ENCODE measurements around the gene ANXA1.

Gene ANXA1

GRCh38 chr9:73204936-73205335, 53.3 kb downstream of the ANXA1 start:
- Histone ChIP-seq H3K23ac (ENCODE audit: low read length) (no peak overlapping the region), H4K8ac (ENCODE audit: low read depth, low read length) (no peak overlapping the region), H4K5ac (ENCODE audit: low read length) (no peak overlapping the region), H2BK5ac (ENCODE audit: low read length) (no peak overlapping the region), H3K36me3 (ENCODE audit: control insufficient read depth, insufficient read depth, low read length) (no peaks in the 10 kb centered on the region), H3K27ac (ENCODE audit: low read depth, low read length) (no peak overlapping the region), H3K56ac (ENCODE audit: low read length) (no peak overlapping the region), H3K4me1 (ENCODE audit: control insufficient read depth, low read depth, low read length) (no peaks in the 10 kb centered on the region), H3K4me2 (ENCODE audit: low read length) (no peak overlapping the region), H2BK15ac (replicated peaks; ENCODE audit: low read depth) (no peak overlapping the region), H3K18ac (ENCODE audit: low read length) (no peak overlapping the region), H3K27me3 (ENCODE audit: insufficient read depth, low read length, poor library complexity) (no peaks in the 10 kb centered on the region), H3K4me3 (ENCODE audit: low read length) (no peak overlapping the region), H3K79me1 (ENCODE audit: low read length) (no peaks in the 10 kb centered on the region), H3K9ac (ENCODE audit: low read length) (no peak overlapping the region), H2BK120ac (ENCODE audit: low read depth, low read length) (no peak overlapping the region), H2AK5ac (ENCODE audit: low read length) (no peak overlapping the region), H3K4ac (ENCODE audit: low read depth, low read length) (no peak overlapping the region), H3K79me2 (ENCODE audit: control insufficient read depth, insufficient read depth, low read length) (no peaks in the 10 kb centered on the region)
- DNase-seq, result no peak
- no CpG with 5 or more reads among the region's 4 CpGs for WGBS (ENCODE audit: extremely low coverage, insufficient coverage, low lambda C conversion rate)

DNA sequence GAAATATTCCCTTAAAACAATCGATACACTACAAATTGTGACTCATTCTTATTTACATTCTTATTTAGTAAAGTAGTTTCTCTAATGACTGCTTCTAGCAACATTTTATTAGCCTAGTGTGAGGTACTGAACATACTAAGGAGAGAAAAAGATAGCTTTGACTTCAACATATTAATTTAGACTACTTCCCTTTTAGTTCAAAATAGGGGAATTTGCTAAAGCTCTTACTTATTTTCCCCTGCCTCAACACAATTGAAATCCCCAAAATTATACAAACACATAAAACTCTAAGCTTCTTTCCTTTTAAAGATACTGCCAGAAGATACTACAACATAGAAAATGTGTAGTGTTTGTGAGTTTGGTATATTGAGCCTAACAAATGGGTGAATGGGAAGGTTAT, 55.2 kb downstream of the ANXA1 start:
- H3K4me3 ChIP-seq (ENCODE audit: low read length), result no peak overlapping the region
- no CpG with 5 or more reads among the region's 1 CpG for WGBS (ENCODE audit: extremely low coverage, insufficient coverage, low lambda C conversion rate)

DNA sequence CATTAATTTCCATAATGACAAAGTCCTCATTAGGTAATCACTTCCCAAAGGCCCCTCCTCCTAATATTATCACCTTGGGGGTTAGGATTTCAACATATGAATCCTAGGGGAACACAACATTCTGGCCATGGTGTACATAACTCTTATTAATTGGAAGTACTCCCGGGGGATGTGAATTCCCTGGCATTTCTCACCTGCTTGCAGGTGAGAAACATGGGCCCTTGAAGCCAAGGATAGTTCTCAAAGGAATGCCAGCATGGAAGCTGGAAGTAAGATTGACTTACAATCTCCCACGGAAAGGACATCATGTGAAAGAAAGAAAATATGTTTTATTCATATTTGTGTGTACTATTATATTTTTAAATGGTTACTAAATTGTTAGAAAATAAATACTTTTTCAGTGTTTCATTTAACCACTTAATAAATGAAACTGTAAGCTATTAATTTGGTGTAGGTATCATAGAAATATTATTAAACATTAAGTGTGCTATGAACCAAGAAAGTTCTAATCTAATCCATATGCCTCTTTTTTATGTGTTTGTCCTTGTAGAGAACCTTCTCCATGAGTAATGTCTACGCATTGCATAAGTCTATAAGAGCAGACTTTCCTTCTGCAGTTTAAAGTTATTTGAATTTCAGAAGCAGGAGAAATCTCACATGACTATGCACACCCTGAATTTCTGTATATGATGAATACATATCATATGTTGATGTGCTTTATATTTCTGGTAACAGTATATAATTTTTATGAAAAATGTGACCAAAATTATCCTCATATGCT, 59.4 kb downstream of the ANXA1 start:
- Histone ChIP-seq H3K23ac (ENCODE audit: low read length) (no peak overlapping the region), H2AK5ac (ENCODE audit: low read length) (no peak overlapping the region), H3K4me3 (ENCODE audit: low read length) (no peak overlapping the region), H3K4ac (ENCODE audit: low read depth, low read length) (no peak overlapping the region), H4K5ac (ENCODE audit: low read length) (no peak overlapping the region), H3K4me1 (ENCODE audit: control insufficient read depth, low read depth, low read length) (no peaks in the 10 kb centered on the region), H3K4me2 (ENCODE audit: low read length) (no peak overlapping the region), H3K79me2 (ENCODE audit: control insufficient read depth, insufficient read depth, low read length) (no peaks in the 10 kb centered on the region), H3K36me3 (ENCODE audit: control insufficient read depth, insufficient read depth, low read length) (no peaks in the 10 kb centered on the region), H2BK15ac (replicated peaks; ENCODE audit: low read depth) (no peak overlapping the region), H2BK5ac (ENCODE audit: low read length) (no peak overlapping the region), H3K18ac (ENCODE audit: low read length) (no peak overlapping the region), H3K9ac (ENCODE audit: low read length) (no peak overlapping the region), H4K8ac (ENCODE audit: low read depth, low read length) (no peak overlapping the region), H3K27me3 (ENCODE audit: insufficient read depth, low read length, poor library complexity) (no peaks in the 10 kb centered on the region), H3K56ac (ENCODE audit: low read length) (no peak overlapping the region), H3K79me1 (ENCODE audit: low read length) (no peaks in the 10 kb centered on the region), H2BK120ac (ENCODE audit: low read depth, low read length) (no peak overlapping the region), H3K27ac (ENCODE audit: low read depth, low read length) (no peak overlapping the region)
- WGBS (ENCODE audit: extremely low coverage, insufficient coverage, low lambda C conversion rate), result no CpG with 5 or more reads among the region's 3 CpGs
- DNase-seq, result peak; percentile 52

More for the DNA sequence above, 55.2 kb downstream of the ANXA1 start:
- Histone ChIP-seq H3K27me3 (ENCODE audit: insufficient read depth, low read length, poor library complexity) (no peaks in the 10 kb centered on the region), H3K23ac (ENCODE audit: low read length) (no peak overlapping the region), H3K18ac (ENCODE audit: low read length) (no peak overlapping the region), H3K4me2 (ENCODE audit: low read length) (no peak overlapping the region), H3K4me1 (ENCODE audit: control insufficient read depth, low read depth, low read length) (no peaks in the 10 kb centered on the region), H3K79me2 (ENCODE audit: control insufficient read depth, insufficient read depth, low read length) (no peaks in the 10 kb centered on the region), H2BK15ac (replicated peaks; ENCODE audit: low read depth) (no peak overlapping the region), H2AK5ac (ENCODE audit: low read length) (no peak overlapping the region), H4K5ac (ENCODE audit: low read length) (no peak overlapping the region), H3K4ac (ENCODE audit: low read depth, low read length) (no peak overlapping the region), H3K36me3 (ENCODE audit: control insufficient read depth, insufficient read depth, low read length) (no peaks in the 10 kb centered on the region), H3K27ac (ENCODE audit: low read depth, low read length) (no peak overlapping the region), H3K9ac (ENCODE audit: low read length) (no peak overlapping the region), H3K79me1 (ENCODE audit: low read length) (no peaks in the 10 kb centered on the region), H2BK120ac (ENCODE audit: low read depth, low read length) (no peak overlapping the region), H3K56ac (ENCODE audit: low read length) (no peak overlapping the region), H4K8ac (ENCODE audit: low read depth, low read length) (no peak overlapping the region), H2BK5ac (ENCODE audit: low read length) (no peak overlapping the region)
- DNase-seq, result no peak

GRCh38 chr9:73213300-73213699, 61.6 kb downstream of the ANXA1 start:
- Histone ChIP-seq H3K27ac (ENCODE audit: low read depth, low read length) (no peak overlapping the region), H3K4me3 (ENCODE audit: low read length) (no peak overlapping the region), H2BK15ac (replicated peaks; ENCODE audit: low read depth) (no peak overlapping the region), H3K23ac (ENCODE audit: low read length) (no peak overlapping the region), H3K27me3 (ENCODE audit: insufficient read depth, low read length, poor library complexity) (no peaks in the 10 kb centered on the region), H4K5ac (ENCODE audit: low read length) (no peak overlapping the region), H2BK120ac (ENCODE audit: low read depth, low read length) (no peak overlapping the region), H3K4me1 (ENCODE audit: control insufficient read depth, low read depth, low read length) (no peaks in the 10 kb centered on the region), H3K79me2 (ENCODE audit: control insufficient read depth, insufficient read depth, low read length) (no peaks in the 10 kb centered on the region), H2AK5ac (ENCODE audit: low read length) (no peak overlapping the region), H3K36me3 (ENCODE audit: control insufficient read depth, insufficient read depth, low read length) (no peaks in the 10 kb centered on the region), H3K18ac (ENCODE audit: low read length) (no peak overlapping the region), H3K4me2 (ENCODE audit: low read length) (no peak overlapping the region), H3K9ac (ENCODE audit: low read length) (no peak overlapping the region), H3K56ac (ENCODE audit: low read length) (no peak overlapping the region), H3K4ac (ENCODE audit: low read depth, low read length) (no peak overlapping the region), H2BK5ac (ENCODE audit: low read length) (no peak overlapping the region), H4K8ac (ENCODE audit: low read depth, low read length) (no peak overlapping the region), H3K79me1 (ENCODE audit: low read length) (no peaks in the 10 kb centered on the region)
- no peak for DNase-seq
- no CpG with 5 or more reads among the region's 2 CpGs for WGBS (ENCODE audit: extremely low coverage, insufficient coverage, low lambda C conversion rate)

DNA sequence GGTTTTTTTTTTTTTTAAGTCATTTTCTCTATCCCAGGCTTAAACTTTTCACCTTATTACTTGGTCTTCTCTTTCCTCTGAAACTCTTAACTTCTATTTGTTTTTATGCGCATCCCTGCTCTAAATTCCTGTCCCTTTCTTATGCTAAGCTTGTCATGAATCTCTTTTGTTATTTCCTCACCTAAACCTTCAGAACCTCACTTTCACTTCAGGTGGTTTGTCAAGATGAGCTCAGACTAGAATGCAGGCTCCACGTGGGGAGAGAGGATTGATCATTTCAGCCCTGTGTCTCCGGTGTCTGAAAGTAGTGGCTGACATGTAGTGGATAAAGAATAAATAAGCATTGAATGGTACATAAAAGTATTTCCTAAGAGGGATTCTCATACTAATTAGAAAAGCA, 63.6 kb downstream of the ANXA1 start:
- Histone ChIP-seq H3K79me2 (ENCODE audit: control insufficient read depth, insufficient read depth, low read length) (no peaks in the 10 kb centered on the region), H2BK15ac (replicated peaks; ENCODE audit: low read depth) (no peak overlapping the region), H2BK120ac (ENCODE audit: low read depth, low read length) (no peak overlapping the region), H2AK5ac (ENCODE audit: low read length) (no peak overlapping the region), H3K27me3 (ENCODE audit: insufficient read depth, low read length, poor library complexity) (no peaks in the 10 kb centered on the region), H2BK5ac (ENCODE audit: low read length) (no peak overlapping the region), H3K9ac (ENCODE audit: low read length) (no peak overlapping the region), H3K56ac (ENCODE audit: low read length) (no peak overlapping the region), H3K4me1 (ENCODE audit: control insufficient read depth, low read depth, low read length) (no peaks in the 10 kb centered on the region), H3K27ac (ENCODE audit: low read depth, low read length) (no peak overlapping the region), H4K8ac (ENCODE audit: low read depth, low read length) (no peak overlapping the region), H3K23ac (ENCODE audit: low read length) (no peak overlapping the region), H3K4ac (ENCODE audit: low read depth, low read length) (no peak overlapping the region), H3K4me3 (ENCODE audit: low read length) (no peak overlapping the region), H3K79me1 (ENCODE audit: low read length) (no peaks in the 10 kb centered on the region), H3K4me2 (ENCODE audit: low read length) (no peak overlapping the region), H3K36me3 (ENCODE audit: control insufficient read depth, insufficient read depth, low read length) (no peaks in the 10 kb centered on the region), H3K18ac (ENCODE audit: low read length) (no peak overlapping the region), H4K5ac (ENCODE audit: low read length) (no peak overlapping the region)
- peak; percentile 92 for DNase-seq
- no CpG with 5 or more reads among the region's 3 CpGs for WGBS (ENCODE audit: extremely low coverage, insufficient coverage, low lambda C conversion rate)

DNA sequence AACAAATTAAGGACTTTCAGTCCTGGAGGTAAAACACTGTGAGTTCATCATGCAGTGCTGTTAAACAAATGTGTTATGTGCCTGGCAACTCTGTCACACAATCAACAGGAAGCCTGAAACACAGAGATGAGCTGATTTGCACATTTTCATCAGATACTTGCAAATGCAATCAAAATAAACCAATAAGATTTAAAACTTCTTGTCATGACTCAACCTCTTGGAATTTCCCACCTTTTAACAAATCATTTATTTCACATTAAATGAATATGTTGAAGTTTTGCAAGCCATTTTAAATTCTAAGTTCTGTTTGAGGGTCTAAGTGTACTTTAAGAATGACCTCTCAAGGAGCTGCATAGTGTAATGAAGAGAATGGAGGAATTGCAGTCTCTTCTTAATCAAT, 64.4 kb downstream of the ANXA1 start:
- H3K4ac ChIP-seq (ENCODE audit: low read depth, low read length), result no peak overlapping the region
- H3K9ac ChIP-seq (ENCODE audit: low read length), result no peak overlapping the region
- H2BK15ac ChIP-seq (replicated peaks; ENCODE audit: low read depth), result no peak overlapping the region
- H3K4me2 ChIP-seq (ENCODE audit: low read length), result no peak overlapping the region
- no peak overlapping the region for H2BK5ac ChIP-seq (ENCODE audit: low read length)
- no peak overlapping the region for H3K18ac ChIP-seq (ENCODE audit: low read length)
- peak; percentile 74 for DNase-seq
- no peak overlapping the region for H4K5ac ChIP-seq (ENCODE audit: low read length)
- H2AK5ac ChIP-seq (ENCODE audit: low read length), result no peak overlapping the region
- H3K27me3 ChIP-seq (ENCODE audit: insufficient read depth, low read length, poor library complexity), result no peaks in the 10 kb centered on the region
- H3K27ac ChIP-seq (ENCODE audit: low read depth, low read length), result no peak overlapping the region
- H3K4me1 ChIP-seq (ENCODE audit: control insufficient read depth, low read depth, low read length), result no peaks in the 10 kb centered on the region
- H2BK120ac ChIP-seq (ENCODE audit: low read depth, low read length), result no peak overlapping the region
- H3K79me1 ChIP-seq (ENCODE audit: low read length), result no peaks in the 10 kb centered on the region
- no peaks in the 10 kb centered on the region for H3K36me3 ChIP-seq (ENCODE audit: control insufficient read depth, insufficient read depth, low read length)
- no peak overlapping the region for H3K4me3 ChIP-seq (ENCODE audit: low read length)
- H3K23ac ChIP-seq (ENCODE audit: low read length), result no peak overlapping the region
- H4K8ac ChIP-seq (ENCODE audit: low read depth, low read length), result no peak overlapping the region
- no peaks in the 10 kb centered on the region for H3K79me2 ChIP-seq (ENCODE audit: control insufficient read depth, insufficient read depth, low read length)
- no peak overlapping the region for H3K56ac ChIP-seq (ENCODE audit: low read length)
